GM19397 (cell line): ENCODE results near the gene COG1.

Experiments used
- ATAC-seq: cut with Tn5 transposase; IDR thresholded peaks from one replicate; pipeline ENCODE4 v1.9.1; 2021; ENCODE audit warnings: mild to moderate bottlenecking, moderate library complexity; ENCODE audit not compliant: unreplicated experiment

COG1 gene

GRCh38 chr17:73227944-73228343, 35.1 kb downstream of the COG1 start:
- no peak for ATAC-seq

- ATAC-seq: no peak
These were observed 35.9 kb downstream of the COG1 start for GRCh38 chr17:73228748-73229236.

- ATAC-seq: no peak
These were observed 37.2 kb downstream of the COG1 start for GRCh38 chr17:73230088-73230487.

GRCh38 chr17:73231395-73231794, 38.5 kb downstream of the COG1 start:
- ATAC-seq: no peak

- ATAC-seq: peak; percentile 86
These were observed 39.2 kb downstream of the COG1 start for GRCh38 chr17:73231841-73232586.

- peak; percentile 26 for ATAC-seq
These were observed 39.9 kb downstream of the COG1 start for GRCh38 chr17:73232587-73233373.

- no peak for ATAC-seq
These were observed 41.9 kb downstream of the COG1 start for GRCh38 chr17:73234736-73235135.

GRCh38 chr17:73237714-73238113, 44.9 kb downstream of the COG1 start:
- ATAC-seq: no peak

- ATAC-seq: no peak
These were observed 47.7 kb downstream of the COG1 start for GRCh38 chr17:73240561-73240960.

- ATAC-seq: no peak
These were observed 54.9 kb downstream of the COG1 start for GRCh38 chr17:73247726-73248125.

GRCh38 chr17:73248532-73248931, 55.7 kb downstream of the COG1 start:
- ATAC-seq: no peak

- ATAC-seq: no peak
These were observed 56.8 kb downstream of the COG1 start for GRCh38 chr17:73249700-73250099.

- no peak for ATAC-seq
These were observed 58.2 kb downstream of the COG1 start for GRCh38 chr17:73250851-73251640.

- no peak for ATAC-seq
These were observed 59.0 kb downstream of the COG1 start for GRCh38 chr17:73251871-73252270.

- no peak for ATAC-seq
These were observed 62.9 kb downstream of the COG1 start for GRCh38 chr17:73255671-73256181.

- ATAC-seq: no peak
These were observed 63.4 kb downstream of the COG1 start for GRCh38 chr17:73256220-73256619.

- no peak for ATAC-seq
These were observed 64.7 kb downstream of the COG1 start for GRCh38 chr17:73257516-73257915.
